ENCODE results near the gene TSPAN9. TPM values are rescaled to one million over a fixed set of nuclear protein-coding genes. Genes with fewer than 3 reads are reported as not detected.

The TSPAN9 gene
- total RNA-seq, 1 experiment from 2014 or later, result 9.6 TPM

DNA sequence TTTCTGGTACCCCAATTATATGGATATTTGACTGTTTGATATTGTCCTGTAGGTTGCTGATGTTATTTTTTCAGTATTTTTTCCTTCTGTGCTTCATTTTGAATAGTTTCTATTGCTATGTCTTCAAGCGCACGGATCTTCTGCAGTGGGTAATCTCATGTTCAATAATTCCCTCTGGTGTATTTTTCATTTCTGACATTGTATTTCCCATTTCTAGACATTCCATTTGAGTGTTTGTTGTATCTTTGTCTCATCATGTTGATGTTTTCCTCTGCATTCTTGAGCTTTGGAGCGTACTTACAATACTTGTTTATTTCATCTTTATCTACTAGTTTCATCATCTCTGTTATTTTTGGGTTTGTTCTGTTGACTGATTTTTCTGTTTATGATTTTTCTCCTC is 22.0 kb downstream of the TSPAN9 start:
- Histone ChIP-seq H3F3A (ENCODE audit: insufficient read depth, low read depth) (no peaks in the 10 kb centered on the region), H3K79me2 (ENCODE audit: low read depth) (no peaks in the 10 kb centered on the region), H3K9me3 (ENCODE audit: insufficient read depth, low read depth) (no peaks in the 10 kb centered on the region), H2AFZ (no peak overlapping the region), H3K4me3 (no peak overlapping the region), H3K36me3 (ENCODE audit: low read depth) (no peaks in the 10 kb centered on the region), H3K4me2 (no peak overlapping the region), H3K9me2 (ENCODE audit: insufficient read depth) (no peaks in the 10 kb centered on the region), H3K27me3 (ENCODE audit: insufficient read depth, low read depth) (no peaks in the 10 kb centered on the region), H4K20me1 (ENCODE audit: insufficient read depth) (no peaks in the 10 kb centered on the region), H3K27ac (no peak overlapping the region), H3K4me1 (replicated peaks; ENCODE audit: insufficient read depth) (peaks cover 7% of the 10 kb centered on the region; the same call in 1 of the 2 replicates)
- intact Hi-C loops (cut with micrococcal nuclease; ENCODE audit: unreplicated experiment), result no loop called here
- TF ChIP-seq EZH2 (IDR thresholded peaks at IDR 0.05; ENCODE audit: low read depth) (no peak), CTCF (conservative IDR thresholded peaks at IDR 0.05) (no peak)
- POLR2A ChIA-PET (ENCODE audit: unreplicated experiment), result no interaction called here
- DNase-seq, result no peak
- no TSS peak for BruUV-seq (replicated peaks)
- CTCF ChIA-PET, result no interaction called here

DNA sequence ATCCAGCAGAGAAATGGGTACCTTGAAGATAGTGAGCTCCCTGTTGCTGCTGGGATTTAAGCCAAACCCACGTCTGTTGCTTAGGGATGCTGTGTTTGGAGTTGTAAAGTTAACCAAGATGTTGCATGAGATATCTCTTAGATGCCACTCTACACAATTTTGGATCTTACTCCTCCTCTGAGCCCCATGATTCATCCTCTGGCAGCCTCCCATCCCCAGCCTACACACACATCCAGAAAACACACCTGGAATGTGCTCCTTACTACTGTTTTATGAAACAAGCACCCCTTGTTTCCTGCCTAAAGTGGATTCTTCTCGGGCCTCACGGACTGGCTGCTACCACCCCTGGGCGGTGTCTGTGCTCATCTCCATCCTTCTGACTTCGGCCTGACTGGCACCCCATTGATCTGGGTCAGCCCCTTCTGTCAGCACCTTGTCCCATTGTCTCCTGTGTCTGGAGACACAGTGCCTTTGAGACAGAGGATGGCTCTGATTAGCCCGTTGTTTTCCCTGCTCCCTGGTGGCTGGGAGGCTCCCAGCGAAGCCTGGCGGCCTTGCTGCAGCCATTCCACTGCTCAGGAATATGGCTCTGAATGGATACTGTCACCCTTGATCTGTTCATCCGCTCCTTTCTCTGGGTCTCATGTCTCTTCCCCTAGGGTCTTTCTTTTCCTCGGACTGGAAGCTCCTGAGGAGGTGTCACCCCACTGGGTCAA is 24.3 kb downstream of the TSPAN9 start:
- no peak overlapping the region for H3K4me2 ChIP-seq

GRCh38 chr12:3102771-3103410 is 25.7 kb downstream of the TSPAN9 start:
- Histone ChIP-seq H3K9me3 (ENCODE audit: insufficient read depth, low read depth) (no peaks in the 10 kb centered on the region), H3K4me1 (replicated peaks; ENCODE audit: insufficient read depth) (no peaks in the 10 kb centered on the region), H3K79me2 (ENCODE audit: low read depth) (no peaks in the 10 kb centered on the region), H3K27ac (no peak overlapping the region), H2AFZ (no peak overlapping the region), H3K27me3 (ENCODE audit: insufficient read depth, low read depth) (no peaks in the 10 kb centered on the region), H3F3A (ENCODE audit: insufficient read depth, low read depth) (no peaks in the 10 kb centered on the region), H3K4me3 (no peak overlapping the region), H3K9me2 (ENCODE audit: insufficient read depth) (no peaks in the 10 kb centered on the region), H3K36me3 (ENCODE audit: low read depth) (no peaks in the 10 kb centered on the region), H3K4me2 (no peak overlapping the region), H4K20me1 (ENCODE audit: insufficient read depth) (0 out of 2 replicates have a peak, but pooled peaks cover 4% of the 10 kb centered on the region)
- DNase-seq, result peak in 1 of 2 experiments; percentile 22
- no TSS peak for BruUV-seq (replicated peaks)
- ChIA-PET CTCF (no interaction called here), POLR2A (ENCODE audit: unreplicated experiment) (no interaction called here)
- TF ChIP-seq EZH2 (IDR thresholded peaks at IDR 0.05; ENCODE audit: low read depth) (no peak), CTCF (conservative IDR thresholded peaks at IDR 0.05) (no peak)
- intact Hi-C loops (cut with micrococcal nuclease; ENCODE audit: unreplicated experiment), result no loop called here

More for the DNA sequence above, 24.3 kb downstream of the TSPAN9 start:
- no peaks in the 10 kb centered on the region for H3K9me3 ChIP-seq (ENCODE audit: insufficient read depth, low read depth)
- H3K4me1 ChIP-seq (replicated peaks; ENCODE audit: insufficient read depth), result peaks cover 7% of the 10 kb centered on the region; the same call in 1 of the 2 replicates
- ChIA-PET CTCF (no interaction called here), POLR2A (ENCODE audit: unreplicated experiment) (no interaction called here)
- no peak for DNase-seq
- TF ChIP-seq CTCF (conservative IDR thresholded peaks at IDR 0.05), result no peak
- no peak for TF ChIP-seq EZH2 (IDR thresholded peaks at IDR 0.05; ENCODE audit: low read depth)
- H3K27ac ChIP-seq, result no peak overlapping the region
- 0 out of 2 replicates have a peak, but pooled peaks cover 4% of the 10 kb centered on the region for H4K20me1 ChIP-seq (ENCODE audit: insufficient read depth)
- H3K27me3 ChIP-seq (ENCODE audit: insufficient read depth, low read depth), result no peaks in the 10 kb centered on the region
- no peaks in the 10 kb centered on the region for H3K79me2 ChIP-seq (ENCODE audit: low read depth)
- no peaks in the 10 kb centered on the region for H3K36me3 ChIP-seq (ENCODE audit: low read depth)
- BruUV-seq (replicated peaks), result no TSS peak
- no peaks in the 10 kb centered on the region for H3K9me2 ChIP-seq (ENCODE audit: insufficient read depth)
- no peaks in the 10 kb centered on the region for H3F3A ChIP-seq (ENCODE audit: insufficient read depth, low read depth)
- intact Hi-C loops (cut with micrococcal nuclease; ENCODE audit: unreplicated experiment), result no loop called here
- no peak overlapping the region for H3K4me3 ChIP-seq
- no peak overlapping the region for H2AFZ ChIP-seq
